Smooth muscle cell (in vitro differentiated cells): ENCODE results near the gene HERPUD1. TPM values are rescaled to one million over a fixed set of nuclear protein-coding genes. Genes with fewer than 3 reads are reported as not detected.

ENCODE experiments used
- DNase-seq: peaks from one replicate; lab custom pipeline; 2025; ENCODE audit not compliant: unreplicated experiment; lab: John Stamatoyannopoulos, UW
- H2AFZ ChIP-seq: fragments of 200-600 bp; sonication (generic); 2 replicates; pipeline ENCODE4 v1.6.0; 2016; ENCODE audit warnings: antibody characterized with exemption, low read depth, mild to moderate bottlenecking
- H3F3A ChIP-seq: fragments of 200-600 bp; sonication (generic); 2 replicates; pipeline ENCODE4 v1.6.0; 2017; ENCODE audit warnings: antibody characterized with exemption, low read depth
- H3K27ac ChIP-seq: fragments of 200-600 bp; sonication (generic); 2 replicates; pipeline ENCODE4 v1.5.1; 2016; ENCODE audit warnings: low read depth, mild to moderate bottlenecking
- H3K27me3 ChIP-seq: fragments of 200-600 bp; sonication (generic); 2 replicates; pipeline ENCODE4 v1.6.1; 2016; ENCODE audit warnings: low read depth, mild to moderate bottlenecking
- H3K36me3 ChIP-seq: fragments of 200-600 bp; sonication (generic); 2 replicates; pipeline ENCODE4 v1.5.1; 2016; ENCODE audit warnings: low read depth
- H3K4me1 ChIP-seq: fragments of 200-600 bp; sonication (generic); 2 replicates; pipeline ENCODE4 v1.5.1; 2016; ENCODE audit warnings: low read depth
- H3K4me2 ChIP-seq: fragments of 200-600 bp; sonication (generic); 2 replicates; pipeline ENCODE4 v1.6.0; 2016; ENCODE audit warnings: mild to moderate bottlenecking
- H3K4me3 ChIP-seq: fragments of 200-600 bp; sonication (generic); 2 replicates; pipeline ENCODE4 v1.5.1; 2016; ENCODE audit warnings: mild to moderate bottlenecking
- H3K79me2 ChIP-seq: fragments of 200-600 bp; sonication (generic); 2 replicates; pipeline ENCODE4 v1.6.0; 2016; ENCODE audit warnings: low read depth, mild to moderate bottlenecking
- H3K9ac ChIP-seq: fragments of 200-600 bp; sonication (generic); 2 replicates; pipeline ENCODE4 v1.6.0; 2016; ENCODE audit warnings: low read depth
- H3K9me3 ChIP-seq: fragments of 200-600 bp; sonication (generic); replicated peaks from 2 replicates; pipeline ENCODE4 v1.5.1; 2016; ENCODE audit warnings: low read depth
- H4K20me1 ChIP-seq: fragments of 200-600 bp; sonication (generic); 2 replicates; pipeline ENCODE4 v1.6.0; 2016; ENCODE audit warnings: low read depth
- WGBS: methylation state at CpG from one replicate; pipeline ENCODE4 v1.1.7; 2016; ENCODE audit warnings: low lambda C conversion rate; 5-methylcytosine and 5-hydroxymethylcytosine counted together
- polyA plus RNA-seq: library from polyadenylated mRNA; unstranded; fragments of >200 nt; fragmentation: Nextera tagmentation; extraction: Ambion mirVana; gene quantifications from 2 replicates; pipeline ENCODE4 v1.2.1, GENCODE V29; 2016
- total RNA-seq: library from RNA; depleted of rRNA; stranded (reverse); fragments of >200 nt; gene quantifications from 2 replicates; pipeline ENCODE4 v1.2.3, GENCODE V29; 2014
- TF ChIP-seq, protein P1 (sequence below): fragments of 200-600 bp; sonication (generic); IDR thresholded peaks from 2 replicates; pipeline ENCODE4 v1.5.1; 2017; ENCODE audit warnings: borderline replicate concordance, mild to moderate bottlenecking, antibody characterized with exemption; ENCODE audit not compliant: insufficient read depth, poor library complexity, severe bottlenecking

Gene HERPUD1
- total and polyA plus RNA-seq, 2 experiments from 2014 or later = 253 to 291 TPM

DNA sequence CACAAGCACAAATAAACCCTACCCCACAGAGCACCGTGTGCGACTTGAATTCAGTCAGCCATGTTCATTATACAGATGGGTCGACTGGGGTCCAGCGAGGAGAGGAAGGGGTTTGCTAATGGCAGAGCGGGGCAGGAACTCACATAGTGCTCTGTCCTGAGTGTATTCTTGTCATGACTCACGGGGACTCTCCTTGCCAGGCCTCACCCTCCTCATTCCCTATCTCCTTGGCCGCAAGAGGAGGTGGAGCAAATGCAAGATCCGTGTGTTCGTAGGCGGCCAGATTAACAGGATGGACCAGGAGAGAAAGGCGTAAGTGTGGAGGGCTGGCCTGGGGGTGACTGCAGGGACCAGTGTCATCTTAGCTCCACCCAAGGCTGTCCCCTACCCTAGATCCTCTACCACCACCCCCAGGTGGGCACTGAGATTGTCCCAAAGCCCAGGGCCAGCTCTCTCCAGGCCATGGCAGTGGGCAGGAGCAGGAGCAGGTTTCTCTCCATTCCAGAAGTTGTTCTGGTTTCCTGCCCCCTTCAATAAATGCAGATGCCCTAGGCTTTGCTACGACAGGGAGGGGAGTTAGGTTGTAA, 37.5 kb upstream of the HERPUD1 start:
- no peak overlapping the region for H3K4me3 ChIP-seq
- H3K27me3 ChIP-seq = no peaks in the 10 kb centered on the region
- 63% methylated on average over 12 of the region's 12 CpGs for WGBS
- H3K9ac ChIP-seq = no peak overlapping the region
- H4K20me1 ChIP-seq = no peaks in the 10 kb centered on the region
- H3K79me2 ChIP-seq = no peaks in the 10 kb centered on the region
- no peak overlapping the region for H2AFZ ChIP-seq
- H3K4me2 ChIP-seq = no peak overlapping the region
- H3K27ac ChIP-seq = no peak overlapping the region
- H3K4me1 ChIP-seq = no peaks in the 10 kb centered on the region
- H3K9me3 ChIP-seq = no peaks in the 10 kb centered on the region
- no peak for DNase-seq
- no peaks in the 10 kb centered on the region for H3F3A ChIP-seq
- TF ChIP-seq, protein P1, sequence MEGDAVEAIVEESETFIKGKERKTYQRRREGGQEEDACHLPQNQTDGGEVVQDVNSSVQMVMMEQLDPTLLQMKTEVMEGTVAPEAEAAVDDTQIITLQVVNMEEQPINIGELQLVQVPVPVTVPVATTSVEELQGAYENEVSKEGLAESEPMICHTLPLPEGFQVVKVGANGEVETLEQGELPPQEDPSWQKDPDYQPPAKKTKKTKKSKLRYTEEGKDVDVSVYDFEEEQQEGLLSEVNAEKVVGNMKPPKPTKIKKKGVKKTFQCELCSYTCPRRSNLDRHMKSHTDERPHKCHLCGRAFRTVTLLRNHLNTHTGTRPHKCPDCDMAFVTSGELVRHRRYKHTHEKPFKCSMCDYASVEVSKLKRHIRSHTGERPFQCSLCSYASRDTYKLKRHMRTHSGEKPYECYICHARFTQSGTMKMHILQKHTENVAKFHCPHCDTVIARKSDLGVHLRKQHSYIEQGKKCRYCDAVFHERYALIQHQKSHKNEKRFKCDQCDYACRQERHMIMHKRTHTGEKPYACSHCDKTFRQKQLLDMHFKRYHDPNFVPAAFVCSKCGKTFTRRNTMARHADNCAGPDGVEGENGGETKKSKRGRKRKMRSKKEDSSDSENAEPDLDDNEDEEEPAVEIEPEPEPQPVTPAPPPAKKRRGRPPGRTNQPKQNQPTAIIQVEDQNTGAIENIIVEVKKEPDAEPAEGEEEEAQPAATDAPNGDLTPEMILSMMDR = no peak
- H3K36me3 ChIP-seq = no peaks in the 10 kb centered on the region

DNA sequence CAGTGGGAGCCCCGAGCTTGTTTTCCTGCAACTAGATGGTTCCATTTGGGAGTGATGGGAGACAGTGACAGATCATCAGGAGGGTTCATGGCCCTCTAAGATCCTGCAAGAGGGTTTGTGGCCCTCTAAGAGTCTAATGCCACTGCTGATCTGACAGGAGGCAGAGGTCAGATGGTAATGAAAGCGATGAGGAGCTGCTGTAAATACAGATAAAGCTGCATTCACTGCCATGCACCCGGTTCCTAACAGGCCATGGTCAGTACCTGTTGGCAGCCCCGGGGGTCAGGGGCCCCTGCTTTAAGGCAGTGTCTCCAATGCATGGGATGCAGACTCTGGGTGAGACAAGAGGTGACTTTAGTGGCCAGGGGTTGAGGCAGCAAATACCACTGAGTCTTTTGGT, 36.1 kb upstream of the HERPUD1 start:
- Histone ChIP-seq H3K4me2 (no peak overlapping the region), H3K9ac (no peak overlapping the region), H2AFZ (no peak overlapping the region), H3K9me3 (no peaks in the 10 kb centered on the region), H3K27me3 (no peaks in the 10 kb centered on the region), H3F3A (no peaks in the 10 kb centered on the region), H3K79me2 (no peaks in the 10 kb centered on the region), H3K4me1 (no peaks in the 10 kb centered on the region), H4K20me1 (no peaks in the 10 kb centered on the region), H3K36me3 (no peaks in the 10 kb centered on the region), H3K27ac (no peak overlapping the region), H3K4me3 (no peak overlapping the region)
- TF ChIP-seq, protein P1 = no peak
- 93% methylated on average over 4 of the region's 4 CpGs for WGBS
- no peak for DNase-seq

DNA sequence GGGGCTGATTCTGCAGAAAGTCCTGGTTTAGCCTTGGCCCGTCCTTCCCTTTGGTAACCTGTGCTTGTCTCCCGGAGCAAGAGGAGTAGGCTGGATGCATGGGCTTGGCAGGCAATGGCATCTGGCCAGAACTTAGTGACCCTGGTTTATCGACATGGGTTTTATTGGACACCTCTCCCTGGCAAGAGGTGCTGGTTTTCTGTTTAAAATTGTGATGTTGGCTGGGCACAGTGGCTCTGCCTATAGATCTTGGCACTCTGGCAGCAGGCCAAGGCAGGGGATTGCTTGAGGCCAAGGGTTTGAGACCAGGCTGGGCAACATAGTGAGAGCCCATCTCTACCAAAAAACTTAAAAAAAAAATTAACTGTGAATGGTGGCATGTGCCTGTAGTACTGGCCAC, 35.7 kb upstream of the HERPUD1 start:
- Histone ChIP-seq H3K4me2 (no peak overlapping the region), H4K20me1 (no peaks in the 10 kb centered on the region), H3K27ac (no peak overlapping the region), H3K4me3 (no peak overlapping the region), H2AFZ (no peak overlapping the region), H3K36me3 (no peaks in the 10 kb centered on the region), H3K9me3 (no peaks in the 10 kb centered on the region), H3K79me2 (no peaks in the 10 kb centered on the region), H3K4me1 (no peaks in the 10 kb centered on the region), H3K27me3 (no peaks in the 10 kb centered on the region), H3K9ac (no peak overlapping the region), H3F3A (no peaks in the 10 kb centered on the region)
- 97% methylated on average over 3 of the region's 3 CpGs for WGBS
- TF ChIP-seq, protein P1 = no peak
- no peak for DNase-seq

DNA sequence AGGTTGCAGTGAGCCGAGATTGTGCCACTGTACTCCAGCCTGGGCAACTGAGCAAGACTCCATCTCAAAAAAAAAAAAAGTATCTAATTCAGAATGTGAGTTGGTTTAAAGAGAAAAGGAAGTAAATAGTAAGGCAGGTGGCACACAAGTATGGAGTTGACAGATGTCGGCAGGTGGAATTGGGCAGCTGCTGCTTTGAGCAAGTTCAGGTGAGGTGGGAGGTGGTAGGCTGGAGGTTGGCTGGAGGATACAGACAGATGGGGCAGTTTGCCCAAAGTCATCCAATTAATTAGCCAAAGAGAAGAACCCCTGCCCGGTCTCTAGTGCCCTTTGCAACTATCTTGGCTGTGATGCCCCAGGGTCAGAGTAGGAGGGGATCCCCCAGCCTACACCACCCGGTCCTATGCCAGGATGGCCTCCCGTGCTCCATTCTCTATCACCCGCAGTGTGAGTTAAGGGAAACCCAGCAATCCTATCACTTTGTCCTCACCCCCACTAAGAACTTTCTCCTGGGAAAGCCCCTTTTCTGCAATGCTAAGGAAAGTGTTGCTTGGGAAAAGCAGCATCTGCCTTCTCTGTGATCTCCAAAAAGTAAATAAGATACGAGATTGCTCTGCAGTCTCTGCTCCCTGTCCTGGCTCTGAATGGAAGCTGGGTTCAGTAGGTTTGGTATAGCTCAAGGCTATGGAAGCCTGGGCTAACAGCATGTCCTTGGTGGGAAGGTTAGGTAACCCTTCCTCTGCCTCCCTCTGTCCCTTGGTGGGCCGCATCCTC, 34.7 kb upstream of the HERPUD1 start:
- Histone ChIP-seq H3K9me3 (no peaks in the 10 kb centered on the region), H3K4me2 (no peak overlapping the region), H4K20me1 (no peaks in the 10 kb centered on the region), H2AFZ (no peak overlapping the region), H3K4me1 (no peaks in the 10 kb centered on the region), H3K79me2 (no peaks in the 10 kb centered on the region), H3F3A (no peaks in the 10 kb centered on the region), H3K36me3 (no peaks in the 10 kb centered on the region), H3K9ac (no peak overlapping the region), H3K27ac (no peak overlapping the region), H3K27me3 (no peaks in the 10 kb centered on the region), H3K4me3 (no peak overlapping the region)
- 88% methylated on average over 8 of the region's 8 CpGs for WGBS
- no peak for DNase-seq
- TF ChIP-seq, protein P1 = no peak
